Activated CD4-positive, alpha-beta T cell treated with anti-CD3 and anti-CD28 coated beads for 48 hours (primary cell): Measurements from ENCODE around the gene CAMTA2.
A peak's percentile ranks its signal among the peaks of the same experiment; 100 is the strongest.

Experiments
- DNase-seq: peaks from one replicate; pipeline ENCODE4 v3.0.0-alpha.2; 2020

CAMTA2 gene

DNA sequence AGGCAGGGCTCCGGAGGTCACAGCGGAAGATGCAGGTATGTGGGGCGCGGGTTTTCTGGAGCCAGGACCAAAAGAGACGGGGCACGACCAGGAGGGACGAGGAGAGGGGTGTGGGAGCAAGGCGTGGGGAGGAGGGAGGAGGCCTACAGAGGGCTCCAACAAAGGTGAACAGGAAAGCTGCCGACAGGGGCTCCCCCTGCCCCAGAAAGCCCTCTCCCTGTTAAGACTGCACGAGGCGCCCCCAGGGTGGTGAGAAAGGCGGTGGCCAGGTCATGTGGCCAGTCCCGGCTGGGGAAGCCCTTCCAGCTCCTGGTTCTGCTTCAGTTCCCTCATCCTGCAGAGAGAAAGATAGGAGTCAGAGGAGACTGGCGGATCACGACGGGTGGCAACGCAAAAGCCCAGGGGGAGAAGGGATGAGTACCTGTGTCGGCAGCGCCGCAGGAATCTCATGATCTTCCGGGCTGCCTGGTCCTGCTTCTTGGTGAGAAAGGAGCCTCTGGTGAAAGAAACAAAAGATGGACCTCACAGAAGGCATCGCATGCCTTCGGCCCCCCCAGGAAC, 18.9 kb downstream of the CAMTA2 start:
- peak; percentile 60 for DNase-seq

DNA sequence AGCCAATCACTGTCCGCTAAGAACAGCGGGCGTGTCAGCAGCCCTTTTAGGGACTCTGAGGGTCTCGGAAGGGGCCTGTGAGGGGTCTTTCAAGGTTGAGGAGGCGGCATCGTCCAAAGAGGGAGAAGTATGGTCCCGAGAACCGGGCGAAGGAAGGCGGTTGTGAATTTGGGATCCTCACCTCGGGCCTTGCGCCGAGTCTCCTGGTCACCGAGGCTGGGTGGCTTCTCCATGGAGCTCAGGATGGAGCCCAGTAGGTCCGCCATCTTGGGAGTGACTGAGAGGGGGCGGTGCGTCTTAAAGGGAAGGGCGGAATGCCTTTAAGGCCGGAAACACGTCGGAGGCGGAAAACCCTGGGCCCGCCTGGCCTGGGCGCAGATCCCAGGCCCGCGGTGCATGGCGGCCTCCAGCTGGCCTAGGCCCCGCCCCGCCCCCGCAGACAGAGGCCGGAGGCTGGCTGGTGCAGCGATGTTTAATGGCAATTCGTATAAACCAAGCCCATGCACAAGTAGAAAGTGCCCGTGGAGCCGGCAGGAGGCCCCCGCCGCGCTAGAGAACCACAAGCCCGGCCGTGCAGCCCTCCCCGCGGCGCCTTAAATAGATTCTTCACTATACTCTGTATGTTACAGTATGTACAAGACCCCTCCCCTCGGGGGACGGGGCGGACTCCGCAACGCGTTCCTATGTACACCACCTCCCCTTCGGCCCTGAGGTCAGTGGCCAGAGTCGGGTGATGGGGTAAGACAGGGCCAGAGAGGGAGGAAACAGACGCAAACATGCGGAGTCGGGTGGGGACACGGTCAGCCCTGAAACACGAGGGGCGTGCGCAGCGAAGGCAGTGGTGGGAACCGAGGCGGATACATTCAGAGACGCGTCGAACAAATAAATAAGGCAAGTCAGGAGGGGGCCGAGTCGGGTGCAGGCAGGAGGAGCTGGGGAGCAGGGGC, 19.7 kb downstream of the CAMTA2 start, which contains the start of gene SPAG7:
SPAG7 (minus strand) TSS at position 279 of the 947 bp plus-strand sequence; CDS start at position 266, 13 bp downstream.
- DNase-seq, result peak; percentile 94

DNA sequence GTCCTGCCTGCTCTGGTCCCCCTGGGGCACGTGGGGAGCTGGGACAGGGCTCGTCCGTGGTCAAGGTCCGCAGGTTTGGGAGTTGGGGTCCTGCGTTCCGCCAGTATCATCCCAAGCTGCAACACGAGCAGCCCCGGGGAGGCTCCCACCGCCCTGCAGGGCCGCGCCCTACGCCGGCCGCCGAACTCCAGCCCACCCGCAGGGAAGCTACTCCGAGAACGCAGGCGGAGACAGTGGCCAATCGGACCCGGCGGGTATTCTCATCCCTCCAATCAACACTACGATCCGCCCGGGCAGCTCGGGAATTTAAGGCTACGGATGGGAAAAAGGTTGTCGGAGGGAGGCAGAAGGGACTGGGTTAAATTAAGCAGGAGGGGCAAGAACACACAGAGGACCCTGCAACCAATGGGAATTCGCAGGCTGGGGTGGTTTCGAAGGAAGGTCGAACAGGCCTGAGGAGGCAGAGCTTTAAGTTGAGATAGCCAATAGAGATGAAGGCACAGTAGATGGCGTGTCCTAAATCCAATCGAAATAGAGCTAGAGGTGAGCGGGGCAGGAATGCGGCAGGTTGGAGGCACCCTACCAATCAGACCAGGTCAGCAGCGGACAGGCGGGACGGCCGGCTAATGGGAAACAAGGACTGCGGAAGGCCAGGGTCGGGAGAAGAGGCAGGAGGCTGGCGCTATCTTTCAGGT, 20.5 kb downstream of the CAMTA2 start:
- DNase-seq, result peak; percentile 92

DNA sequence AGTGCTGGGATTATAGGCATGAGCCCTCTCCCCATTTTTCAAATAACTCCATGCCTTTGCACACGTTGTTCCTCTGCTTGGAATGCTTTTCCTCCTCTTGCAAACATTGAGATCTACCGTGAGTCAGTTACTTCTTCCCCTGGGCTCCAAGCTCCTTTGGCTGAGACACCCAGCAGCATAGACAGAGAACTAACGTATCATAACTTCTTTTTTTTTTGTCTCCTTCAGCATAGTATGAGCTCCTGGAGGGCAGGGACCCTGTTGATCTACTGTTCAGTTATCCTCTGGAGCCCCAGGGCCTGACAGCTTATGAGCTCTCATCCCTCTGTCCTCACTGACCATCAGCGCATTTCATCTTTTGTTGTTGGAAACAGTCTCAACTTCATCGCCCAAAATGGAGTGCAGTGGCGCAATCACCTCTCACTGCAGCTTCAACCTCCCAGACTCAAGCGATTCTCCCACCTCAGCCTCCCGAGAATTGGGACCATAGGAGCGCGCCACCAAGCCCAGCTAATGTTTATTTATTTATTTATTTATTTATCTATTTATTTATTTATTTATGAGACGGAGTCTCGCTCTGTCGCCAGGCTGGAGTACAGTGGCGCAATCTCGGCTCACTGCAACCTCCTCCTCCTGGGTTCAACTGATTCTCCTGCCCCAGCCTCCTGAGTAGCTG, 22.0 kb downstream of the CAMTA2 start:
- no peak for DNase-seq

DNA sequence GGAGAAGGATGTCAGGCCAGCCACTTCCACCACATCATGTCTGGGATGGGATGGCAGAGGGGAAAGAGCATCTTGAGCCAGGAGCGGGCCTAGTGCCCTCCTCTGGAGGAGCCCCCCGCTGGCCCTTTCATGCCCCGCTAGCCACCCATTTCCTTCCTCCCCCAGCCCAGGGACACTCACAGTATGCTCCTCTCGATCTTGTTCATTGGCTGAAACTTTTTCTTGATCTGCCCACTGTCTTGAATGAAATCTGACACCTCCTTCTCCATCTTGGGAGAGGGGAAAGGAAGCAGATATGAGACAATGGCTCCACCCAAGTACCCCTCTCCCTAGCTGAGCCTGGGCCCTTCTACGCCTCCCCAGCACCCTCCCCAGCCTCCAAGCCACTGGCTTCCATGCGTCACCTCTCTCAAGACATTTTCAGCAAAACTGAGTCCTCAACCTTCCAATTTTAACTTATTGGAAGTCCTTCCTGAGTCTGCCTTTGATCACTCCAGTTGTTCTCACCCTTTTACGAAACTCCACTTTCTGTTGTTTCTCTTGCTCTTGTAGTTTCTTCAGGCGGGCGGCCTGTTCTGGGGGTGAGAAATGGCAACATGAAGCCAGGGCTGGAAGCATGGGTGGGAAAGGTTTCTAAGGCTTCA, 27.1 kb downstream of the CAMTA2 start:
- DNase-seq, result no peak

DNA sequence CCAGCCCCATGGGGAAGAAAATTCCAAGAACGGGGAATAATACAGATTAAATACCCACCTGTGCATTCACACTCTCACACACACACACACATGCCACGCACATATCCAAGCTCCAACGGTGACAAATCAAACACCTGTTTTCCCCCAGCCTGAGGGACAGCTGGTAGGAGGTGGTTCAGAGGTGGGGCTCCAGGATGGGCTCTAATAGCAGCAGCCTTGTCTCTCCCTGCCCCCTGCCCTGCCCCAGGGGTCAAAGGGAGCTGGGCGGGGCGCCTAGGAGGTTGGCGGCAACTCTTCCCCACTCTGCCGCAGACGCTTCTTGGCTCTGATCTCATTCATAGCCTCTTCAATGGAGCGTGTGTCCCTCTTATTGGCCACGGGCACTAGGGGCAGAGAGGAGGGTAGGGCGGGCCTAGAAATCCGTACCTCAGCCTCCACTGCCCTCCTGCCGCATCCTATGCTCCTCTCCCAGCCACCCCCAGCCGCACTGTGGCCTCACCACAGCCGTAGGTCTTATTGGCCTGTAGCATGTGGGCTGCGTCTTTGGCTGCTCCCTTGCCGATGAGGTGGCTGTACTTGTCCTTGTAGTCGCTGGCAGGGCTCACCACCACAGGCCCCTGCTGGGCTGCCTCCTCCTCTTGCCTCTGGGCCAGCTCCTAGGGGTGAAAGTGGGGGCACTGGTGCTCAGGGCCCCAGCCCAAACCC, 28.1 kb downstream of the CAMTA2 start:
- DNase-seq, result no peak

DNA sequence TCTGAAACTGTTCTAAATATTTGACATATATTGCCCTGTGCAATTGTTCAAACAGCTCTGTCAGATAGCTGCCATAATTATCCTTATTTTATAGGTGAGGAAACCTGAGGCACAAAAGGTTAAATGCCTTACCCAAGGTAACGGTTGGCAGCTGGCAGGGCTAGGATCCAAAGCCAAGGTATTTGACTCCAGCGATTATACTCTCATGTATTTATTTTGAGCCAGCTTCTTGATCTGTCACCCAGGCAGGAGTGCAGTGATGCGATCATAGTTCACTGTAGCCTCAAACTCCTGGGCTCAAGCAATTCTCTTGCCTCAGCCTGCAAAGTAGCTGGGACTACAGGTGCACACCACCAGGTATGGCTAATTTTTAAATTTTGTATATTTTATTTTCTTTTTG, 29.4 kb downstream of the CAMTA2 start:
- no peak for DNase-seq

DNA sequence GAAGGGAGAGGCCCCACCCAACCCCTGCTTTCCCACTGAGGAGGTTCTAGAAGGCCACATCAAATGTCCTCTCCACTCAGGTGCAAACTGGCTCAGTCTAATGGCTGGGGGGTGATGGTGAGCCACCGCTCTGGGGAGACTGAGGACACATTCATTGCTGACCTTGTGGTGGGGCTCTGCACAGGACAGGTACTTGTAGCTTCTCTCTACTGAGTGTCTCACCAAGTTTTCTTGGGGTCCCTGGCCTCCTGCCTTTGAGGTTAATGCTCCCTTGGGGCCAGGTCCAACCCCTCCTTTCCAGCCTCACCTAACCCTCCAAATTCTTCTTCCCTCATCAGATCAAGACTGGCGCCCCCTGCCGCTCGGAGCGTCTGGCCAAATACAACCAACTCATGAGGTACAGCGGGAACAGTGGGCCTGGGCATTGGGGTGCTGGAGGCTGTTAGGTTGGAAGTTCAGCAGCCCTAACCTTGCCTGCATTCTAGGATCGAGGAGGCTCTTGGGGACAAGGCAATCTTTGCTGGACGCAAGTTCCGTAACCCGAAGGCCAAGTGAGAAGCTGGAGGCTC, 30.9 kb downstream of the CAMTA2 start:
- peak; percentile 69 for DNase-seq

DNA sequence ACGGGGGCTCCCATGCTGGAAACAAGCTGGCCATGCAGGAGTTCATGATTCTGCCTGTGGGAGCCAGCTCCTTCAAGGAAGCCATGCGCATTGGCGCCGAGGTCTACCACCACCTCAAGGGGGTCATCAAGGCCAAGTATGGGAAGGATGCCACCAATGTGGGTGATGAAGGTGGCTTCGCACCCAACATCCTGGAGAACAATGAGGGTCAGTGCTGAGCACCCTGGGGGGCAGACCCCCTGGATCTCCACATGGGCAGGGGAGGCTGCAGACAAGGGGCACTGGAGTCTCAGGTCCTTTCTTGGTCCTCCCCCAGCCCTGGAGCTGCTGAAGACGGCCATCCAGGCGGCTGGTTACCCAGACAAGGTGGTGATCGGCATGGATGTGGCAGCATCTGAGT, 32.4 kb downstream of the CAMTA2 start:
- no peak for DNase-seq

DNA sequence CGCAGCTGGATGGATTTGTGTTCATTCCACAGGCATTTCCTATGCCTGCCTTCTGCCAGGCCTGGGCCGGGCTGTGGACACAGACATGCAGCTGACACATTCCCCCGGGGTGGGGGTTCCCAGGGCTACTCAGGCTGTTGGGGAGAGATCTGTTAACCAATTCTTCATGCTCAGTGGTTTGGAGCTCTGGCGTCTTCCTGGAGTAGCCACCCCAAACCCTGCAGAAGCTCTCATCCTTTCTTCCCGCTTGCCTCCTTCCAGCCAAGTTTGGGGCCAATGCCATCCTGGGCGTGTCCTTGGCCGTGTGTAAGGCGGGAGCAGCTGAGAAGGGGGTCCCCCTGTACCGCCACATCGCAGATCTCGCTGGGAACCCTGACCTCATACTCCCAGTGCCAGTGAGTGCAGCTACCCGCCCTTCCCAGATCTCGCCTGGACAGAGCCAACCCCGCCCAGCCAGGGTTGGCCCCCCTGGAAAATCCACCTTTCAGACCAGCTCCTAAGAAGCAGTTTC, 34.0 kb downstream of the CAMTA2 start:
- DNase-seq, result no peak

DNA sequence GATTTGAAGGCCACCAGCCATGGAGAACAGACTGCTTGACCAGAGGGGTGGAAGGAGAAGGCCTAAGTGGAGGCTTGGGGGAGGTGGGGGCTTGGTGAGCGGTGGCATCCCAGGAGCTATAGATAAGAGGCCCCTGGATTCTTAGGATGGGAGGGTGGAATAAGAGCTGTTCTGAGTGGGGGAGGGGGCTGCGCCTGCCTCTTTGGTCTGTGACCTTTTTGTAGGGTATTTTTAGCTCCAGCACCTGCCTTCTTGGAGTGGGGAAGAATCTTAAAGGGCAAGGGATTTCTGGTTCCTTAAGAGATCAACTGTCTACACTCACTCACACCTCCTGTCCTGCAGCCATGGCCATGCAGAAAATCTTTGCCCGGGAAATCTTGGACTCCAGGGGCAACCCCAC, 36.0 kb downstream of the CAMTA2 start:
- DNase-seq, result no peak

DNA sequence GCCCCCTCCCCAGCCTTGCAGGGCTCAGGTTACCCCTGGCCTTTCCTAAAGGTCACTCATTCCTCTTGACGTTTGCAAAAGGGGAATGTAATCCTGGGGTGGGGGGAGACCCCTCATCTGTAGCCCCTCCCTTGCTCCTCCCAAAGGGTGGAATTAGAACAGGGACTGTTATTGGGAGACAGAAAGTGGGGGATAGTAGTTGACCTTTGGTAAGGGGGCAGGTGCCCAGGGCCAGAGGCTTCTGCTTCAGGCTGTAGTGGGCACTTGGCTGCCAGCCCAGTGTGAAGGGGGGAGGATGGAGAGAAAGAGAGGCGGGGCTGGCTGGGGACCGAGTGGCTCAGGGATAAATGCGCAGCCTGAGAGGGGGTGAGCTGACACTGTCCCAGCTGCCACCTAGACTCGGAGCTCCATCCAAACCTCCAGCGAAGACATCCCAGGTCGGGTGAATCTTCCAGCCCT, 36.7 kb downstream of the CAMTA2 start, which contains the start of gene ENO3:
ENO3 (plus strand) TSS at position 374 of the 459 bp plus-strand sequence. CDS start 711 bp downstream, outside the sequence.
- no peak for DNase-seq

DNA sequence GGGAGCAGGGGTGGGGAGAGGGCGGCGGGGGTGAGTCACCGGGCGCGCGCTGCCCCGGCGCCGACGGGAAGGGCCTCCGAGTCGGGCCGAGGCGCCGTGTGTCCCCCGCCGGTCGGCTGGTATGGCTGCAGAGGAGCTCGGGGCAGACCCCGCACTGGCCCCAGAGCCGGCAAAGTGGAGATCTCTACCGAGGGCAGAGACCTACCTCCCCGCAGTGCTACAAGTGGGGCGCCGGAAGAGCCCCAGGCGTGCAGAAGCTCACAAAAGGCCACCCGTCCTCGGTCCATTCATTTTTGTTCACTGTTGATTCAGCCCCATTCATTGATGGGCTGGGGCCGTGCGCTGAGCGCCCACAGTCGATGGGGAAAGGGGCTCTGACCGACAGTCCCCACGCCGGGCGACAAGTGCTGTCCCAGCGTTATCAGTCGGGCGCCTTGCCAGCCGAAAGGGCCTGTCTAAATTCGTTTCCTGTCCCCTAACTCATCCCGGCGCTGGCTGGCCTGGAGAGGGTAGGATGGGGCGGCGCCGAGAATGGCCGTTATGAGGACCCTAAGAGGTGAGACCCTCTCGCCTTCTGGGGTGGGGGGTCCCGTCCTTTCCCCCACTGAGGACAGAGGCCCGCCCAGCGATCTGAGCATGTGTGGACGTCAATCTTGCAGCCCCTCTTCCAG, 37.3 kb downstream of the CAMTA2 start:
- peak; percentile 60 for DNase-seq

DNA sequence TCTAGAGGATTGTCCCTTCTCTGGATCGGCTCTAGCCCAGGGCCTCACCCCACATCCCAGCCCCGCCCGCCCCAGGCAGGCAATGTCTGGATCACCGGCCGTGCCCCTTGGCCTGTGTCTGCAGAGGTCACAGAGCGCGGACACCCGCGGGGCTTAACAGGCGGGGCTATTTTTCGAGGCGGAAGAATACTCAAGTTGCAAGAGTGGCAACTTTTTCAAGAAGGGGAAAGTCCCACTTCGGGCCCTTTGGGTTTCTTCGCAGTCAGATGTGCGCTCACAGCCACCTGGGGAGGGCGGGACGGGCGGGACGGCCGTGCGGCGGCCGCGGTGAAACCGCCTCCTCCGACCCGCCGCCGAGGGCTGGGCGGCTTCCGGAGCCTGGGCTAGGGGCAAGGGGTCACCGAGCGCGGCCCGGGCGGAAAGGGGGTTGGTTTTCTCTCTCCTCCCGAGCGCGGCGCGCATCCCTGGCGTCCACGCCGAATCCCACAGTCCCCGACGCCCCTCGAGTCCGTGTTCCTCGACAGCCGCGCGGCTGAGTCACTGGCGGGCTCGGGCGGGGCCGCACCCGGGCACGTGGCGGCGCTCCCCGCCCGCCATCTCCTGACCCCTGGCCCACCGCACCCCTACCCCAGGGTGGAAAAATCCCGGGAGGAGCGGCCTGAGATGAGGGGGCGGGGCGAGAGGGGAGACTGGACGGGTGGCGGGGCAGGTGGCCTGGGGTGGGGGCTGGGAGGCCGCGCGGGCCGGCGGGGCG, 38.0 kb downstream of the CAMTA2 start:
- peak; percentile 82 for DNase-seq

DNA sequence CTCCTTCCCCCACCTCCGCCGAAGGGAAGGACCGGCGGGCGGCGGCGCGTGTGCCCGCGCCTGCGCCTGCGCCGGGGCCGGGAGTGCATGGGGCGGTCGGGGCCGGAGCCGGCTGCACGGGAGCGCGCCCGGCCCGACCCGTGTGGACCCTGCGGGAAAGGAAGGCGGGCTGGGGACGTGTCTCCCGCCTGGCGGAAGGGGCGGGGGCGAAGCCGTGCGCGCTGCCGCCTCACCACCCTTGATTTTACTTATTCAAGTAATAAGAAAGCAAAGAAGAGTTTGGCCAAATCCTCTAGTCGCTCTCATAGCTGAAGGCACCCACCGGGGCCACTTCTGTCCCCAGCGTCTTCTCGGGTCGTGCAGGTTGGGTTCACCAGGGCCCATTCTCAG, 38.5 kb downstream of the CAMTA2 start:
- peak; percentile 85 for DNase-seq

DNA sequence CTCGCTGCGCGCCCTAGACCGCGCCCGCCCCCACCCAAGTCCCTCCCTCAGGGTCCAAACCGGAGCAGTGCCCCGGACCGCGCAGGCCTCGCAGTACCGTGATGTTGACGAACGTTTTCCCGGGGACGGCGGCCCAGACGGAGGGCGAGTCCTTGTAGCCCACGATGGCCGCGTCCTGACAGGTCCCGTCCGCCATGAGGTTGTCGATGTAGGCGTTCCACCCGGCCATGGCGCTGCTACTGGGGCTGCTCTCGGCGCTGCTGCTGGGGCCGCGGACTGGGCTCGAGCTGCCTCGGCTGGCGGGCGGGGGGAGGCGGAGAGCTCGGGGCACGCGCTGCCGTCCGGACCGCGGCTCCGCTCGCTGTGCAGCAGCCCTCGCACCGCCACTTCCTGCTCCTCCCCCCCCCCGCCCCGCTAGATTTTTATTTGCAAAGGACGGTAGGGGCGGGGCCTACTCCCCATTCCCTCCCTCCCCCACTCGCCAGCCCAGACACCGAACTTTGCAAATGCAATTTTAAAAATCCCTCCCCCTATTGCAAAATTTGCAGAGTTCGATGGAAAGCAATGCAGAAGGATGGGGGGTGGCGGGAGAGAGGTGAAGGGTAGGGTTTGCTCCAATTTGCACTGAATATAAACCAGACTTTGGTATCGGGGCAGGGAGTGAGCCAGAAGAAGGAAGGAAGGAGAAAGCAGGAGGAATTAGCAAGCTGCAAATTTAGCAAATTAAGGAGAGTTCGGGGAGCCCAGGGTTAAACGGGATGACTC, 39.1 kb downstream of the CAMTA2 start, which contains the start of gene PFN1:
PFN1 (minus strand) TSS at position 365 of the 765 bp plus-strand sequence; CDS start at position 229, 136 bp downstream.
- peak; percentile 95 for DNase-seq

DNA sequence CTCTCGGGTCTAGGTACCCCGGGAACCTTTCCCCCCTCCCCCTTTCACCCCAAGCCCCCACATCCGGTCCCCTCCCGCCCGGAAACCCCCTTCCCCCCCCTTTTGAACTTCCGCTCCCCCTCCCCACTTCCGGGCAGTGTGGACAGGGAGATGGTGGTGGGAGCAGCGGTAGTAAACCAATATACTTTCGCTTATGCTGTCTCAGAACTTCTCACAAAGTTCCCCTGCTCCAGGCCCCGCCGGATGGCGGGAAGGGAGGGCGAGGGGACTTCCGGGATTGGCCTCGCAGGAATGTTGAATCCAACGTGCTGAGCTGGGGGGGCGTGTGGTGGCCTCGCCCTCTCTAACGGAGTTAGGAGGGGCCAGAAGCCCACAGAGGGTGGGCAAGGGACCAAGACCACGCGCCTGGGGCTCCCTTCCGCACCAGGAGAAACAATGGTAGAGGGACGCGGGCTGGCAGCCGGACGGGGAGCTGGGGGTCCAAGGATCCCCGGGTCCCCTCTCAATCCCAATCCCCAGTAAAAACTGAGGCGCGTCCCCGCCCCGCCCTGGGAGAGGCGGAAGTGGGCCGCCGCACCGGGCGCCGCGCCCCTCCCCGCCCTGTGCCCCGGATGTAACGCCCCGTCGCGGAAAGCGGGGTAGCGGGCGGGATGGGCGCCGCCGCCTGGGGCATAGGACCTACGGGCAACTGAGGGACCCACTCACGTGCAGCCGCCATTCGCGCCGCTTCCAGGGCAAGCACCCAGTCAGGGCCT, 39.9 kb downstream of the CAMTA2 start:
- DNase-seq, result peak; percentile 79

DNA sequence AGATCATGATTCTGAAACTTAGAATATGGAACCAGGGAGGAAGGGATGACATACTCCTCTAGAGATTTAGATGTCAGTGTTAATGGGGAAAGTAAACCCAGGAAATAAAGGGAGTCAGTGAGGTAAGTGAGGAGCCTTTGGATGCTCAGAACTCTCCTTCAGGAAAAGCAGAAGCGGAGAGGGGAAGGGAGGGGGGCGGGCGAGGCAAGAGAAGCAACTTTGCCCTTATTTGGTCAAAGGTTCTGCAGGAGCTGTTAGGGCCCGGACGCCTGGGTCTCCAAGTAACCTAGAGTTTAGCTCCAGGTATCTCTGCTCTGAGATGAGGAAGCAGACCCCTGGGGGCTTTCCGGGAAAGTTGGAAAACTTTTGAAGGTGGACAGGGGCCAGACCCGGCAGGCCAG, 40.5 kb downstream of the CAMTA2 start:
- DNase-seq, result no peak
